SW480 (cell line): ENCODE measurements around the gene FBXO41.

ENCODE experiments used
- DNase-seq: peaks from one replicate; pipeline ENCODE4 v3.0.0-alpha.2; 2016; ENCODE audit warnings: low spot score

The FBXO41 gene

GRCh38 chr2:73210696-73211095, 73.6 kb downstream of the FBXO41 start:
- DNase-seq = no peak

DNA sequence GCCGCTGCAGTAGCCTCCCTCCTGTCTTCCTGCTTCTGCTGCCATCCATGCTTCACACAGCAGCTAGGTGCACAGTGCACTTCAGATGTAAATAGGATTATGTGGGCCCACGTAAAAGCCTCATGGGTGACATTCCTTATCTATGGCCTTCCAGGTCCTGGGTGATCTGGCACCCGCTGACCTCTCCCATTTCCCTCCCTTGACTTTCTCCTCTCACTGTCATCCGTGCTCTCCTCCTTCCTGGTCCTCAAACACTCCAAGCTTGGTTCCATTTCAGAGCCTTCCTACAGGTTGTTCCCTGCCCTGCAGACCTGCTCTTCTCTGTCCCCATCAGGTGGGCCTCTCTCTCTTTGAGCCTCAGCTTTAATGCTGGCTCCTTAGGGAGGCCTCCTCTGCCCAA, 74.3 kb downstream of the FBXO41 start:
- DNase-seq = no peak

DNA sequence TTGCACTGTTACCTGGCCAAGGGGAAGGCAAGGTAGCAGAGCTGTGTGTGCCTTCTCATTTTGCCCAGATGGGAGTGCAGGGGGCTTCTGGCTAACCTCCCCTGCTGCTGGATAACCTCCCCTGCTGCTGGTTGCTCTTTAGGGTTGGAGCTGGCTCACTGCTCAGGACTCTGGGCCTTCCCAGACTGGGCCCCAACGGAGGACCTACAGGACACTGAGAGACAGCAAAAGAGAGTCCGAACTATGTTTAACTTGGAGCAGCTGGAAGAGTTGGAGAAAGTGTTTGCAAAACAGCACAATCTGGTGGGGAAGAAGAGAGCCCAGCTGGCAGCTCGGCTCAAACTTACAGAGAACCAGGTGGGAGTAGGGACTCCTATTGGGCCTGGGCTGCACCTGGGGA, 76.0 kb downstream of the FBXO41 start:
- no peak for DNase-seq

- no peak for DNase-seq
Measured at GRCh38 chr2:73205611-73206010, 78.7 kb downstream of the FBXO41 start.
